PC-9 (cell line): Measurements from ENCODE around the gene GPR42. TPM values are rescaled to one million over a fixed set of nuclear protein-coding genes. Genes with fewer than 3 reads are reported as not detected.

Experiments used
- BruUV-seq: library from RNA; stranded (reverse); fragments of 400-500 nt; replicated peaks from 2 replicates; lab custom pipeline; 2021; lab: Mats Ljungman, UMichigan
- CTCF ChIA-PET: fragments of 300-600 bp; sonication (Branson Sonifier 250); formaldehyde crosslinking; loops from one replicate; lab custom pipeline; 2022; ENCODE audit warnings: antibody characterized with exemption; lab: Charles Lee
- POLR2A ChIA-PET: fragments of 300-600 bp; sonication (Branson Sonifier 250); formaldehyde crosslinking; loops from one replicate; lab custom pipeline; 2022; ENCODE audit warnings: antibody characterized with exemption; ENCODE audit not compliant: unreplicated experiment; lab: Charles Lee
- DNase-seq, 2 experiments: peaks; one replicate each; pipeline versions ENCODE4 v3.0.0 to v3.0.0-alpha.2; 2015 to 2022; ENCODE audit warnings: mixed read lengths in 1 of 2
- H2AFZ ChIP-seq: fragments of 200-600 bp; sonication (generic); 2 replicates; pipeline ENCODE4 v1.8.1; 2017; ENCODE audit warnings: antibody characterized with exemption
- H3F3A ChIP-seq: fragments of 200-600 bp; sonication (generic); 2 replicates; pipeline ENCODE4 v1.8.1; 2017; ENCODE audit warnings: antibody characterized with exemption, mild to moderate bottlenecking, low read depth; ENCODE audit not compliant: insufficient read depth
- H3K27ac ChIP-seq: fragments of 200-600 bp; sonication (generic); 2 replicates; pipeline ENCODE4 v1.6.1; 2016; ENCODE audit warnings: mixed run types
- H3K27me3 ChIP-seq: fragments of 200-600 bp; sonication (generic); 2 replicates; pipeline ENCODE4 v1.6.1; 2016; ENCODE audit warnings: low read depth, mixed run types; ENCODE audit not compliant: insufficient read depth
- H3K36me3 ChIP-seq: fragments of 200-600 bp; sonication (generic); 2 replicates; pipeline ENCODE4 v1.6.1; 2016; ENCODE audit warnings: low read depth, mixed run types
- H3K4me1 ChIP-seq: fragments of 200-600 bp; sonication (generic); replicated peaks from 2 replicates; pipeline ENCODE4 v1.6.1; 2016; ENCODE audit warnings: mixed run types; ENCODE audit not compliant: insufficient read depth
- H3K4me2 ChIP-seq: fragments of 200-600 bp; sonication (generic); 2 replicates; pipeline ENCODE4 v1.6.1; 2017; ENCODE audit warnings: mixed run types
- H3K4me3 ChIP-seq: fragments of 200-600 bp; sonication (generic); 2 replicates; pipeline ENCODE4 v1.6.1; 2016; ENCODE audit warnings: mixed run types
- H3K79me2 ChIP-seq: fragments of 200-600 bp; sonication (generic); 2 replicates; pipeline ENCODE4 v1.6.1; 2017; ENCODE audit warnings: low read depth, mixed run types
- H3K9me2 ChIP-seq: fragments of 200-600 bp; sonication (generic); 2 replicates; pipeline ENCODE4 v1.8.1; 2017; ENCODE audit warnings: mild to moderate bottlenecking; ENCODE audit not compliant: insufficient read depth
- H3K9me3 ChIP-seq: fragments of 200-600 bp; sonication (generic); 2 replicates; pipeline ENCODE4 v1.8.1; 2016; ENCODE audit warnings: low read depth; ENCODE audit not compliant: insufficient read depth
- H4K20me1 ChIP-seq: fragments of 200-600 bp; sonication (generic); 2 replicates; pipeline ENCODE4 v1.8.1; 2017; ENCODE audit not compliant: insufficient read depth
- EZH2 ChIP-seq: fragments of 200-600 bp; sonication (generic); IDR thresholded peaks from 2 replicates; pipeline ENCODE4 v1.8.0; 2017; ENCODE audit warnings: antibody characterized with exemption, low read depth
- intact Hi-C: fragments of 100-400 bp; cut with micrococcal nuclease; formaldehyde crosslinking; loops from one replicate; pipeline ENCODE4 v1.10.0; 2022; ENCODE audit not compliant: unreplicated experiment
- total RNA-seq: library from RNA; stranded (reverse); gene quantifications from 2 replicates; pipeline ENCODE4 v1.2.3, GENCODE V29; 2021
- TF ChIP-seq, protein P1 (sequence below): fragments of 200-600 bp; sonication (generic); conservative IDR thresholded peaks from 2 replicates; pipeline ENCODE4 v1.6.1; 2017; ENCODE audit warnings: mixed run types, antibody characterized with exemption, mild to moderate bottlenecking, moderate library complexity

GPR42 gene
- total RNA-seq, 1 experiment from 2014 or later, result not detected

GRCh38 chr19:35350591-35350990, 20.3 kb upstream of the GPR42 start:
- H3F3A ChIP-seq, result peaks cover 3% of the 10 kb centered on the region; the same call in 1 of the 2 replicates
- no peaks in the 10 kb centered on the region for H3K4me1 ChIP-seq
- no peaks in the 10 kb centered on the region for H3K36me3 ChIP-seq
- no peak overlapping the region for H3K27ac ChIP-seq
- no peak overlapping the region for H2AFZ ChIP-seq
- no peaks in the 10 kb centered on the region for H4K20me1 ChIP-seq
- DNase-seq, result no peak
- no peaks in the 10 kb centered on the region for H3K27me3 ChIP-seq
- H3K79me2 ChIP-seq, result no peaks in the 10 kb centered on the region
- ChIA-PET POLR2A (no interaction called here), CTCF (interaction anchor here (0.7 kb wide), 1 partner anchor 37 kb away, joined by 12 read pairs; no protein-coding TSS in a partner anchor)
- H3K9me3 ChIP-seq, result no peaks in the 10 kb centered on the region
- no peak for TF ChIP-seq EZH2
- TF ChIP-seq, protein P1, sequence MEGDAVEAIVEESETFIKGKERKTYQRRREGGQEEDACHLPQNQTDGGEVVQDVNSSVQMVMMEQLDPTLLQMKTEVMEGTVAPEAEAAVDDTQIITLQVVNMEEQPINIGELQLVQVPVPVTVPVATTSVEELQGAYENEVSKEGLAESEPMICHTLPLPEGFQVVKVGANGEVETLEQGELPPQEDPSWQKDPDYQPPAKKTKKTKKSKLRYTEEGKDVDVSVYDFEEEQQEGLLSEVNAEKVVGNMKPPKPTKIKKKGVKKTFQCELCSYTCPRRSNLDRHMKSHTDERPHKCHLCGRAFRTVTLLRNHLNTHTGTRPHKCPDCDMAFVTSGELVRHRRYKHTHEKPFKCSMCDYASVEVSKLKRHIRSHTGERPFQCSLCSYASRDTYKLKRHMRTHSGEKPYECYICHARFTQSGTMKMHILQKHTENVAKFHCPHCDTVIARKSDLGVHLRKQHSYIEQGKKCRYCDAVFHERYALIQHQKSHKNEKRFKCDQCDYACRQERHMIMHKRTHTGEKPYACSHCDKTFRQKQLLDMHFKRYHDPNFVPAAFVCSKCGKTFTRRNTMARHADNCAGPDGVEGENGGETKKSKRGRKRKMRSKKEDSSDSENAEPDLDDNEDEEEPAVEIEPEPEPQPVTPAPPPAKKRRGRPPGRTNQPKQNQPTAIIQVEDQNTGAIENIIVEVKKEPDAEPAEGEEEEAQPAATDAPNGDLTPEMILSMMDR, result no peak
- no peaks in the 10 kb centered on the region for H3K9me2 ChIP-seq
- no TSS peak for BruUV-seq
- intact Hi-C loops, result loop anchor here (10.0 kb wide), 1 partner anchor 206 kb away; the partner anchor contains the start of gene FXYD7
- no peak overlapping the region for H3K4me3 ChIP-seq
- H3K4me2 ChIP-seq, result no peak overlapping the region

DNA sequence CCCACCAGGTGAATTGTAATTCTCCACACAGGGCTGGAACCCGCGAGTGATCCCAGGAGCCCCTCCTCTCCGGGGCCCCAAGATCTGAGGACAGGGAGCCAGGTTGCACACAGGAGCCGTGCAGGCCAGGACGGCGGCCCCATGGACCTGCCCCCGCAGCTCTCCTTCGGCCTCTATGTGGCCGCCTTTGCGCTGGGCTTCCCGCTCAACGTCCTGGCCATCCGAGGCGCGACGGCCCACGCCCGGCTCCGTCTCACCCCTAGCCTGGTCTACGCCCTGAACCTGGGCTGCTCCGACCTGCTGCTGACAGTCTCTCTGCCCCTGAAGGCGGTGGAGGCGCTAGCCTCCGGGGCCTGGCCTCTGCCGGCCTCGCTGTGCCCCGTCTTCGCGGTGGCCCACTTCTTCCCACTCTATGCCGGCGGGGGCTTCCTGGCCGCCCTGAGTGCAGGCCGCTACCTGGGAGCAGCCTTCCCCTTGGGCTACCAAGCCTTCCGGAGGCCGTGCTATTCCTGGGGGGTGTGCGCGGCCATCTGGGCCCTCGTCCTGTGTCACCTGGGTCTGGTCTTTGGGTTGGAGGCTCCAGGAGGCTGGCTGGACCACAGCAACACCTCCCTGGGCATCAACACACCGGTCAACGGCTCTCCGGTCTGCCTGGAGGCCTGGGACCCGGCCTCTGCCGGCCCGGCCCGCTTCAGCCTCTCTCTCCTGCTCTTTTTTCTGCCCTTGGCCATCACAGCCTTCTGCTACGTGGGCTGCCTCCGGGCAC, 19.3 kb upstream of the GPR42 start:
- intact Hi-C loops, result loop anchor here (1.0 to 10.0 kb wide), 6 partner anchors 45 to 366 kb away; partner anchors contain the start of genes FXYD7 and TMEM147
- Histone ChIP-seq H3F3A (peaks cover 3% of the 10 kb centered on the region; the same call in 1 of the 2 replicates), H3K27ac (no peak overlapping the region), H3K79me2 (no peaks in the 10 kb centered on the region), H3K4me1 (no peaks in the 10 kb centered on the region), H3K36me3 (no peaks in the 10 kb centered on the region), H3K4me3 (no peak overlapping the region), H4K20me1 (no peaks in the 10 kb centered on the region), H3K9me3 (no peaks in the 10 kb centered on the region), H2AFZ (no peak overlapping the region), H3K9me2 (no peaks in the 10 kb centered on the region), H3K4me2 (no peak overlapping the region), H3K27me3 (no peaks in the 10 kb centered on the region)
- BruUV-seq, result no TSS peak
- ChIA-PET POLR2A (no interaction called here), CTCF (interaction anchor here (1.0 kb wide), 1 partner anchor 33 kb away, joined by 4 read pairs; no protein-coding TSS in a partner anchor)
- DNase-seq, result no peak
- TF ChIP-seq, protein P1, result no peak
- no peak for TF ChIP-seq EZH2

DNA sequence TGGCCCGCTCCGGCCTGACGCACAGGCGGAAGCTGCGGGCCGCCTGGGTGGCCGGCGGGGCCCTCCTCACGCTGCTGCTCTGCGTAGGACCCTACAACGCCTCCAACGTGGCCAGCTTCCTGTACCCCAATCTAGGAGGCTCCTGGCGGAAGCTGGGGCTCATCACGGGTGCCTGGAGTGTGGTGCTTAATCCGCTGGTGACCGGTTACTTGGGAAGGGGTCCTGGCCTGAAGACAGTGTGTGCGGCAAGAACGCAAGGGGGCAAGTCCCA, 18.8 kb upstream of the GPR42 start:
- Histone ChIP-seq H3K4me1 (no peaks in the 10 kb centered on the region), H3K9me3 (no peaks in the 10 kb centered on the region), H3K9me2 (no peaks in the 10 kb centered on the region), H3F3A (peaks cover 3% of the 10 kb centered on the region; the same call in 1 of the 2 replicates), H4K20me1 (no peaks in the 10 kb centered on the region), H3K4me2 (no peak overlapping the region), H3K27ac (no peak overlapping the region), H2AFZ (no peak overlapping the region), H3K79me2 (no peaks in the 10 kb centered on the region), H3K4me3 (no peak overlapping the region), H3K27me3 (no peaks in the 10 kb centered on the region), H3K36me3 (no peaks in the 10 kb centered on the region)
- intact Hi-C loops, result loop anchor here (1.0 to 10.0 kb wide), 6 partner anchors 45 to 365 kb away; partner anchors contain the start of genes FXYD7 and TMEM147
- no peak for TF ChIP-seq EZH2
- TF ChIP-seq, protein P1, result no peak
- ChIA-PET CTCF (interaction anchor here (1.0 kb wide), 1 partner anchor 33 kb away, joined by 4 read pairs; no protein-coding TSS in a partner anchor), POLR2A (no interaction called here)
- no TSS peak for BruUV-seq
- no peak for DNase-seq
